TTC549 (cell line): Measurements from ENCODE around the gene PARS2.

Experiments
- FAIRE-seq: peaks from 2 replicates; lab custom pipeline; 2012; peaks lifted over from hg19 to GRCh38; lab: Jason Lieb, UNC

Gene PARS2

DNA sequence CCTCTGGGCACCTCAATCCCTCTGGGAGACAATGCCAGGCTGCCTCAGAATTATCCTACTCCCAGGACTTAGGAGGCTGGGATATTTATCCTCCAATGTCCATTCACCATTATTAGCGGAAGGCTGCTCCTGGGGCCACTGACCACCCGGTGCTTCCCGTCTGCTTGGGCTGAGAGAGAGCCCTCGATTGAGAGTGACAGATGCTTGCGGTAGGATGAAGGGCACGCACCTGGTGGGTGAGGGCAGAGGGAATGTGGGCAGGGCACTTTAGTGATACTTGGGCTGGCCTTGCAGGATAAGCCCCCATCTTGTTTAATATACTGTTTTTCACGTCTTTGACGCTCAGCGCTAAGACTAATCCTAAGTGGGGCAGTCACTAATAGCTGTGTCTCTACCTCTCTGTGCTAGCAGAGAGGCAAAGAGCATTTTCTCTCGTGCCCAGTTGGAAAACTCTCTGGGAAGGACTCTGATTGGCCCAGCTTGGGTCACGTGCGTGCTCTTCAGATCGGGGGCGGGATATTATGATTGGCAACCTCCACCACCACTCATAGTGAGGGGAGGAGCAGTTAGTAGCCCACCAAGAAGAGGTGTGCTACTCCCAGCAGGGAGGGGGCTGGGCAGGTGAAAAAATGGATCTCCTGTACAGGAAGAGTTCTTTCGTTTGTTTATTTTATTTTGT lies 10.6 kb upstream of the PARS2 start:
- no peak for FAIRE-seq

DNA sequence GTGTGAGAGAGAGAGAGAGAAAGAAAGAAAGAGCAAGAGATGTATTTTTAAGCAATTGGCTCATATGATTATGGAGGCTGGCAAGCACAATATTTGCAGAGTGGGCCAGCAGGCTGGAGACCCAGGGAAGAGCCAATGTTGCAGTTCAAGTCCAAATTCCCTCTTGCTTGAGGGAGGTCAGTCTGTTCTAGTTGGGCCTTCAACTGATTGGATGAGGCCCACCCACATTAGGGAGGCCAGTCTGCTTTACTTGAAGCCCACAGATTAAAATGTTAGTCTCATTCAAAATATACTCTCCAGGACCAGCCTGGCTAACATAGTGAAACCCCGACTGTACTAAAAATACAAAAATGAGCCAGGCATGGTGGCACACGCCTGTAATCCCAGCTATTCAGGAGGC lies 8.6 kb upstream of the PARS2 start:
- no peak for FAIRE-seq

DNA sequence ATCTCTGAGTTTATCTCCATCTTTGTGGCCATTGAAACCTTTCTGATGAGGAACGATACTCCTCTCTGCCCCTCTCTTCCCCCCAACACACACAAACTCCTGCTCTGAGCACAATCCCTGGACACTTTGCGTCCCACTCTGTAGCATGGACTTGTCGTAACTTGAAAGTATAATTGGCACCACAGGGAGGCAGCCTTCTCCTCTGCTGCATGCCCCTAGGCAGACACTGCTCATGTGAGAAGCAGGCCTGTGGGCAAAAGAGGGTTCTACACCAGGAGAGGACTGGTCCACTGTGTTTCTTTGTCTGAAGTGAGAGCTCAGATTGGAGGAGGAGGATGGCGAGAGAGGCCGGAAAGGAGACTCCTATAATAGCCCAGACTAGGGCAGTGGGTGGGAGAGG lies 3.8 kb upstream of the PARS2 start:
- FAIRE-seq = no peak

- FAIRE-seq = no peak
Observed at GRCh38 chr1:54767526-54767925, 3.2 kb upstream of the PARS2 start.

DNA sequence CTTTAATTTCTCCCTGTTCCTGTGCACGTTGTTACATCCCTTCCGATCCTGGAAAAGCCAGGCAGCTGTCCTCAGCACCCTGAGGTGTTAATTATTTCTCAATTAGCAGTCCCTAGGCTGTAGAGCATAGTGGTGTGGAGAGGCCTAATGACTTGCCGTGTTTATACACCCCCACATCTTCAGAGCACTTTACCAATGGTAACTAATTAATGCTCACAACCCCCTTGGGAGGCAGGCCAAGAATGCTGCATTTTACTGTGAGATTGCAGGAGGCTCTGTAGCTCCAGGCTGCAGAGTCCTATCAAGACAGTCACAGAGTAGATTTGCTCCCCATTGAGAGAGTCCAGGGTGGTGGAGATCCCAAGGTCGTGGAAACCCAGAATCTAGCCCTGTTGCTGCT lies 2.4 kb upstream of the PARS2 start:
- FAIRE-seq = no peak

DNA sequence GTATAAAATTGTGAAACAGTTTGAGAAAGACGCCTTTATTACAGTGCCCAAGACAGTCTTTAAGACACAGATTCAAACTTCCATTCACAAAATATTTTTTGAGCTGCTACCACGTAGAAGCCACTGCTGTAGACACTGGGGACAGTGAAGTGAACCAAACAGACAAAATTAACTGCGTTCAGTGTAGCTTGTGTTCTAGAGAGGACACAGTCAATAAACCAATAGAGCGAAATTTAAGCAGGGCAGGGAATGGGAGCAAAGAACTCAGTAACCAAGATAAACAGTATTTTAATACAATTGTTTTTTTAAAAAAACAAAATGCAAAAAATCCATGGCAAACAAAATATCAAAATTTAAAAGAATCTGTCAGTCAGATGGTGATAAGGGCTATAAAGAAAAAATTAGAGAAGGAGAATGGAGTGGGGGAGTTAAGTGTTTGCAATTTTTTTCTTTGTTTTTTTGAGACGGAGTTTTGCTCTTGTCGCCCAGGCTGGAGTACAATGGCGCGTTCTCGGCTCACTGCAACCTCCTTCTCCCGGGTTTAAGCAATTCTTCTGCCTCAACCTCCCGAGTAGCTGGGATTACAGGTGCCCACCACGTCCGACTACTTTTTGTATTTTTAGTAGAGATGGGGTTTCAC lies 719 bp upstream of the PARS2 start:
- FAIRE-seq = no peak

GRCh38 chr1:54763816-54764132 lies 549 bp downstream of the PARS2 start:
- no peak for FAIRE-seq

DNA sequence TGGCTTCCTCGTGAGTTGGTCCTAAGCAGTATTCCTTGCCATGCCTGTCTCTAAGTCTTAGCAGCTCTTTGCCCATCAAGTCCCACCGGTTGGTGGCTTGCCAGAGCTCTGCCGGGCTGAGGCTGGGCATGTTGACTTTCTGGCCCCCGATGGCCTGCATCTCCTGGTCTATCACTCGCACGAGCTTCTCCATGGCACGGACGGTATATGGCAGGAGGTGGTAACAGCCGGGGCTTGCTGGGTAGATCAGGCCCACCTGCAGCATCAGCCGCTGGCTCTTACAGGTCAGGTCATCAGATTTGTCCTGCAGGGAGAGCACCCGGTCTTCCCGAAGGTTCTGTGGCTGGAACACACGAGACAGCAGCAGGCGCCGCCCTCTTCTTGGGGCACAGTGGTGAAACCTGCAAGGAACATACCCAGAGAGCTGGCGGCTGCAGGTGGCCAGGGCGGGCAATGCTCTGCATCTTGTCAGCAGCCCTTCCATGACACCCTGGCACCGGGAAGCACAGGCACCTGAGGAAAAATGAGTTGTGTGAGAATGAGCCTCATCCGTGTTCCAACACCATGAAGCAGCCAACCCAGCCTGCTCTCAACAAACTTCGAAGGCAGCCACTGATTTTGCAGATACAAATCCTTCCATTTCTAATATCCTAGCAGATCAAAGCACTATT lies 5.5 kb downstream of the PARS2 start:
- no peak for FAIRE-seq

DNA sequence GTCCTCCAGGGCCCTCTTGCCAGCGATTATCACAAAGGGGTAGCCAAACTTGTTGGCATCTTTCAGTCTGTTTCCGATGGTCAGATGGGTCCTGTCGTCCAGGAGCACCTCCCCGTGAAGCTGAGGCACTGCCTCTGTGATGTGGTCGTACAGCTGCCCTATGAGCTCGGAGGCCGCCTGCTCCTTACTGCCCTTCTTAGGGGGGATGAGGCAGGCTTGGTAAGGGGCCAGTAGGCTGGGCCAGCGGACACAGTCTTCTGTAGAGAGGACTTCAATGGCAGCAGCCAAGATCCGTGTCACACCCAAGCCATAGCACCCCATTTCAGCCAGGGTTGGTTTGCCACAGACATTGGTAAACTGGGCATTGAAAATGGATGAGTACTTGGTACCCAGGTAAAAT lies 6.5 kb downstream of the PARS2 start:
- FAIRE-seq = no peak

DNA sequence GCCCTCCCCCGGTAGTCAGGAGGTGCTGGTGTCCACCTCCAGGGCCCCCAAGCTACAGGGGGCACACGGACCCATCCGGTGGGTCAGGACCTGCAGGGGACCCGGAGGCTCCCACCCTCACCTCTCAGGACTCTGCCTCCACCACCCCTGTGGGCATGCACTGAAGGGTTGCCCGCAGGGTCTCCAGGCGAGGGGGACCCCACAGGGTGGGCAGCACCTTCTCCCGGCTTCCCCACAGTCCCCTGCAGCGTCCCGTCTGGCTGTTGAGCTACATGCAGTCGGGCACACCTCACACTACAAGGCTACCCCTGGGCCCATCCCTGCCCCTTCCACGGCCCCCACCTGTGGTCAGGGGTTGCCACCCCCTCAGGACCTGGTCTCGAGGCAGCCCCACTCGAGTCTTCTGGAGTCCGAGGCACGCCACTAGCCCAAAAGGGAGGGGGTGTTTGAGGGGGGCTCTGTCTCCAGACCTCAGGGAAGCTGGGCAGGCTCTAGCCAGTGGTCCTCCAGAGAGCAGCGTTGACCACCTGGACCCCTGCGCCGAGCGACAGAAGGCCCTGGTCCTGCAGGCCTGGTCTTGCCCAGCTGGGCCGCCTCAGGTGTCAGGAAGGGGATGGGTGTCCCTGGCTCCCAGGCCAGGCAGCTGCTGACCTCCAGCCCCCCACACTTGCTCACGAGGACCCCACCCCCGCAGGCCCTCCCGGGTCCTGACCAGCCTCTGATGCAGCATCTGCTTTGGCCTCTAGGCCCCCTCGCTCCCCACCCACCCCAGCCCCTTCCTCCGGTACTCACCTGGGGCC lies 9.6 kb downstream of the PARS2 start:
- no peak for FAIRE-seq

DNA sequence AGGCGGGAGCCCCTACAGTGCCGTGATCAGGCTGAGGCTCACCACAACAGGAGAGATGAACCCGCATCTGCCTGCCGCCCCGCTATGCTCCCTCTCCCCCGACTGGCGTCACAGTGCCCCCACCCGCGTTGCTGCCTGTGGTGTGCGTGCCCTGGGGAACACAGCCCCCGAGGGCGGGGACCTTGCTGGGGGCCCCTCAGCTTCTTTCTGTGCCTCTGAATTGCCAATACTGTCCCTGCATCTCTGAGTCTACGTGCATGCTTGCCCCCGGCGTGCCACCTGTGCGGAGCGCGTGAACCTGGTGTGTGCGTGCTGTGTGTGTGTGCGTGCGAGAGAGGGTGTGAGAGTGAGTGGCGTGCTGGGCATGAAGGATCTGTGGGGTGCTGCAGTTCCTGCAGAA lies 10.3 kb downstream of the PARS2 start:
- no peak for FAIRE-seq

DNA sequence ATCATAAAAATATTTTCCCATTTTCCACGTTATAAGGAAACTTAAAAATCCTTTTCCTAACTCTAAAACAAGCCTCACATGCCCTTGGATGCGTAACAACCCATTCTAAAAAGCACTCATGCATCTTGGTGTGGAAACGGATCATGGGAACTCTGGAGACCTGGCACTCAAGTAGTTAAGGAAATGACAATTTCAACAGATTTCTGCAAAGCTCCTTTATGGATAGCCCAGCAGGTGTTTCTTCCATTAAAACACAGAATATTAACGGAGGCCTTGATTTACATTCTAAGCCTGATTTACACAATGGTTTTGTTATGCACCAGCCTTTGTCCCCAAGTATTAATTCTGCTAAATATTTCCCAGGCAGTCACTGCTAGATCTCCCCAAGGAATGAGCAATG lies 12.9 kb downstream of the PARS2 start:
- no peak for FAIRE-seq

DNA sequence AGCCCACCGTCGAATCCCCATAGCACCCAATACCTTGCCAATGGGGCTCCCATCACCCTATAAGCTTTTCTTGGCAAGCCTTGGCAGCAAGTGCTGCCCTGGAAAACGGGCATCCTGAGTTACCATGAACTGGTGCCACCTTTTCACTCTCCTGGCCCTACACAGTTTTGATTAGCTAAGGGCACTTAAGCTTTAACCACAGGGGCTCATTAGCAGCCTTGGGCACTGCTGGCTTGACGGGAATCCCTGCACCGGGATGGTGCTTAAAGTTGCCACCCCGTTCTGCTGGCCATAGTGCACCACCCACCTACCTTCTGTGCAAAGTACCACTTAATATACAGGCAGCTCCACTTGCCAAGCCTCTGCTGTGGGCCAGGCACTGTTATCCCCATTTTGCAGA lies 13.7 kb downstream of the PARS2 start:
- FAIRE-seq = no peak

DNA sequence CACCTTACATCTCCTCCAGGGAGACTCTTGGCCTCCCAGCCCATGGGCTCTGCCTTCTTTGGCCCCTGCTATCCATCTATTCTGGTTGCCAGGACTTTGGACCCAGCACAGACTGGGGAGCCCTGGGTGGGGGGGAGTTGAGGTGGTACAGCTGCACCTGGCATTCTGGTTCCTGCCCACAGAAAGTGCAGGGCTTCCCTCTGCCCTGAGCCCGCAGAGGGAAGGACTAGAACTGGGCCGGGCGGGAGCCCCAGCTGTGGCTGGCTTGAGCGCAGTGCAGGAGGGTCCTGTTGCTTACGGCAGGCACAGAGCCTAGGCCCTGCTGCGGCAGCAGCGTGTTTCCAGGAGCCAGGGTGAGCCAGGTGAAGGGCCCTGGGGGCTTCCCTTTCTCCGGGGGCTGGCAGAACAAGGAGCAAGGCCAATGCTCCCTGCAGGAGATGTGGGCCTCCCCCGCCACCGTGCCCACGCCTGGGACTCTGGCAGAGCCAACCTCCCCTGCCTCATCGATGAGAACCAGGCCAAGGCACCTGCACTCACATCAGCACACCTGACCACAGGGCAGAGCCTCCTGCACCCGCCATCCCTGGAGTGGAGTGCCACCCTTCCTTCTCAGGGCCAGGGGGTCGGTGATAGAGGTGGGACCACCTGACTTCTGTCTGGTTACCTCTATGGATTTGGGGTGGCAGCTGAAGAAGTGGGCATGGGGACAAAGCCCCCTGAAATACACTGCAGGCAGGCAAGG lies 16.1 kb downstream of the PARS2 start:
- no peak for FAIRE-seq

- FAIRE-seq = no peak
Observed at GRCh38 chr1:54745864-54746263, 18.5 kb downstream of the PARS2 start.

DNA sequence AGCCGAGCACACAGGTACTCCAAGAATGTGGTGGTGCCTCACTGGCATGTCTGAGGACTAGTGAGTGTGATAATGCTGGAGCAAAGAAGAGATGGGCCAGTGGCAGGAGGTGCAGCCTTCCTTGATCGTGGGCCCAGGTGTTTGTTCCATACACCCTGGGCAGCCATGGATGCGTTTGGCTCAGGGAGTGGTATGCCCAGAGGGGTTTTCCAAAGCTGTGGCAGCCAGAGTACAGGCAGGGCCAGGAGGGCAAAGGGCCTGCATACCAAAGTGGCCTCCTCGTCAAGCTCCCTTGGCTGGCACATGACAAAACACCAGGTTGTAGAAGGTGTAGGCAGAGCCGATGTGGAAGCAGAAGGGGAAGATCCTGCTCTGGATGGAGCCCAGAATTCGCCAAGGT lies 19.0 kb downstream of the PARS2 start:
- no peak for FAIRE-seq

- FAIRE-seq = no peak
Observed at GRCh38 chr1:54744696-54745095, 19.6 kb downstream of the PARS2 start.

- no peak for FAIRE-seq
Observed at GRCh38 chr1:54743416-54744226, 20.7 kb downstream of the PARS2 start.

DNA sequence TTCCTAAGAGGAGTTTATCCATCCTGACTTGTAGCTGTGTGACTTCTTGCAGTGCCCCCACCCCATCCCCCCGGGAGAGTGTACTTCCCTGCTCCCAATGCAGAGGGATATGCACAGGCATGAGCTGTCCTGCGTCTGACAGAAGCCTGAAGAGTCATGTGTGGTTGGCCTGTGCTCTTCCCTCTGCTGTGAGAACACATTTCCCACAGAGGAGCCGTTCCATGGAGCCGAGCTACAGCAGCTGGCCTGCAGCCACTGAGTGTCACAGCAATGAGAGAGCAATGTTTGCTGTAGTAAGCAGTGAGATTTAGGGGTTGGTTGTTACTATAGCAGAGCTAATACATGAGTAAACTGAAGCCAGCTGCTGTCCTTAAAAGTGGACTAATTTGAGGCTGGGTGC lies 22.0 kb downstream of the PARS2 start:
- FAIRE-seq = no peak

DNA sequence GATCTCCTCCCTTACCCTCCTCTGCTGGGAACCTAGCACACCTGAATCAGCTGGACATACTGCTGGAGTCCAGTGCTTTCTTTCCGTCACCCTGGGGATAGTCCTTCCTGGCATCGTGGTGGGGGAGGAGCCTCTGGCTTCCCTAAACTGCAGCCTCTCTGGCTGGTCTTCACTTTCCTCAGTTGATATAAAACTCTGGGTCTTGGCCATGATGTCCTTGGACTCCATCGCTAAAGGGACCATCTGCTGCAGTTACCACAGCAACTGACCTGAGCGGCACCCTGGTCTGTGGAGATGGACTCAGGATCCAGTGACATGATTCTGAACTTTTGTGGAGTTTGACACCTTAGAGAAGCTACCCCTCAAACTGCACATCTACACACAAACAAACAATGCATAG lies 22.8 kb downstream of the PARS2 start:
- no peak for FAIRE-seq

DNA sequence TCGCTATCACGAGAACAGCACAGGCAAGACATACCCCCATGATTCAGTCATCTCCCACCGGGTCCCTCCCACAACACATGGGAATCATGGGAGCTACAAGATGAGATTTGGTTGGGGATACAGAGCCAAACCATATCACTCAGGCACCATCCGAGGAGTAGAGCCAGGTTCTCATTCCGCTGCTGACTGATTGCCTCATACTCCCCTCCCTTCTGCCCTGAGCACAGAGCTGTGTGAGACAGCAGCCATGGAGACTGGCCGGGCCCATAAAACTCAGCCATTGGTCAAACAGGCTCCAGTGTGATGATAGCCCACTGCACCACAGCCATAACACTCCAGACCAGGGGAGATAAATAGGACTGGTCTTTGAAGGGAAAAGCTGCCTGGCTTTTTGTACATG lies 26.1 kb downstream of the PARS2 start:
- no peak for FAIRE-seq

DNA sequence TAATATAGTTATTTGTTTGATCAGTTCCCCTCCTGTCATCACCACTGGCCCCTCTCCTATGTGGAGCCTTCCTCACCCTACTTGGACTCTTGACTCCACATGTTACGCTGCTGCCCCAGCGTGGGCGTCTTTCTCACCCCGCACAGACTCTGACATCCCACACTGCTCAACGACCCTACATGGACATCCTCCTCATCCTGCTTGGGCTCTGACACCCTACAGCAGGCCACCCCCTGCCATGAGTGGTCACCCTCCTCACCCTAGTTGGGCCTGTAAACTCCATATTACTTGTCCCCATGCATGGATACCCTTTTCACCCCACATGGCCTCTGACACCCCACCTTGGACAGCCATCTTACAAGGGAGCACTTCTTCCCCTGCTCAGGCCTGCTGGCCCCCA lies 27.6 kb downstream of the PARS2 start:
- FAIRE-seq = no peak
